ENCODE results near the gene MXD3. TPM values are rescaled to one million over a fixed set of nuclear protein-coding genes. Genes with fewer than 3 reads are reported as not detected.

MXD3 gene
- total RNA-seq, 1 donor from 2014 or later, result 6.4 TPM

GRCh38 chr5:177350776-177351391, 39.2 kb upstream of the MXD3 start:
- peaks cover 8% of the 10 kb centered on the region for H3K27me3 Mint-ChIP-seq (ENCODE audit: unreplicated experiment)
- H3K4me3 Mint-ChIP-seq (ENCODE audit: unreplicated experiment), result peak overlapping the region; percentile 99
- DNase-seq (ENCODE audit: low spot score), result no peak
- no peaks in the 10 kb centered on the region for H3K9me3 Mint-ChIP-seq (ENCODE audit: unreplicated experiment)
- H3K36me3 Mint-ChIP-seq (ENCODE audit: low read depth, unreplicated experiment), result peaks cover 15% of the 10 kb centered on the region
- peaks cover 28% of the 10 kb centered on the region for H3K4me1 Mint-ChIP-seq (ENCODE audit: unreplicated experiment)
- peak overlapping the region; percentile 99 for H3K27ac Mint-ChIP-seq (ENCODE audit: unreplicated experiment)
- no peak for TF ChIP-seq CTCF (IDR thresholded peaks at IDR 0.05; ENCODE audit: unreplicated experiment)

GRCh38 chr5:177349762-177350161, 38.1 kb upstream of the MXD3 start:
- Mint-ChIP-seq H3K36me3 (ENCODE audit: low read depth, unreplicated experiment) (peaks cover 15% of the 10 kb centered on the region), H3K4me1 (ENCODE audit: unreplicated experiment) (peaks cover 28% of the 10 kb centered on the region), H3K27me3 (ENCODE audit: unreplicated experiment) (peaks cover 8% of the 10 kb centered on the region), H3K4me3 (ENCODE audit: unreplicated experiment) (peak overlapping the region; percentile 99), H3K27ac (ENCODE audit: unreplicated experiment) (no peak overlapping the region), H3K9me3 (ENCODE audit: unreplicated experiment) (no peaks in the 10 kb centered on the region)
- TF ChIP-seq CTCF (IDR thresholded peaks at IDR 0.05; ENCODE audit: unreplicated experiment), result no peak
- no peak for DNase-seq (ENCODE audit: low spot score)

GRCh38 chr5:177349362-177349647, 37.6 kb upstream of the MXD3 start:
- H3K9me3 Mint-ChIP-seq (ENCODE audit: unreplicated experiment), result no peaks in the 10 kb centered on the region
- no peak for TF ChIP-seq CTCF (IDR thresholded peaks at IDR 0.05; ENCODE audit: unreplicated experiment)
- peaks cover 15% of the 10 kb centered on the region for H3K36me3 Mint-ChIP-seq (ENCODE audit: low read depth, unreplicated experiment)

GRCh38 chr5:177347699-177348098, 36.0 kb upstream of the MXD3 start:
- no peak for DNase-seq (ENCODE audit: low spot score)
- Mint-ChIP-seq H3K27me3 (ENCODE audit: unreplicated experiment) (peaks cover 8% of the 10 kb centered on the region), H3K4me1 (ENCODE audit: unreplicated experiment) (peaks cover 23% of the 10 kb centered on the region), H3K36me3 (ENCODE audit: low read depth, unreplicated experiment) (peaks cover 21% of the 10 kb centered on the region), H3K9me3 (ENCODE audit: unreplicated experiment) (no peaks in the 10 kb centered on the region), H3K4me3 (ENCODE audit: unreplicated experiment) (no peak overlapping the region), H3K27ac (ENCODE audit: unreplicated experiment) (no peak overlapping the region)
- no peak for TF ChIP-seq CTCF (IDR thresholded peaks at IDR 0.05; ENCODE audit: unreplicated experiment)

More at GRCh38 chr5:177349362-177349647, 37.6 kb upstream of the MXD3 start:
- no peak for DNase-seq (ENCODE audit: low spot score)
- Mint-ChIP-seq H3K4me1 (ENCODE audit: unreplicated experiment) (peaks cover 28% of the 10 kb centered on the region), H3K27me3 (ENCODE audit: unreplicated experiment) (peaks cover 8% of the 10 kb centered on the region), H3K27ac (ENCODE audit: unreplicated experiment) (no peak overlapping the region), H3K4me3 (ENCODE audit: unreplicated experiment) (peak overlapping the region; percentile 58)

- Mint-ChIP-seq H3K4me1 (ENCODE audit: unreplicated experiment) (peaks cover 23% of the 10 kb centered on the region), H3K36me3 (ENCODE audit: low read depth, unreplicated experiment) (peaks cover 21% of the 10 kb centered on the region), H3K27ac (ENCODE audit: unreplicated experiment) (no peak overlapping the region), H3K4me3 (ENCODE audit: unreplicated experiment) (no peak overlapping the region), H3K27me3 (ENCODE audit: unreplicated experiment) (peaks cover 5% of the 10 kb centered on the region), H3K9me3 (ENCODE audit: unreplicated experiment) (no peaks in the 10 kb centered on the region)
- DNase-seq (ENCODE audit: low spot score), result no peak
- no peak for TF ChIP-seq CTCF (IDR thresholded peaks at IDR 0.05; ENCODE audit: unreplicated experiment)
Observed at GRCh38 chr5:177346820-177347219, 35.1 kb upstream of the MXD3 start.

All from endothelial cell (in vitro differentiated cells).